ENCODE data around the gene COL21A1. TPM values are rescaled to one million over a fixed set of nuclear protein-coding genes. Genes with fewer than 3 reads are reported as not detected.

The COL21A1 gene
- total RNA-seq, 3 donors from 2014 or later (not counting 1 experiment from before 2014, with no cell fraction given): not detected

- Mint-ChIP-seq H3K27me3 (ENCODE audit: low read depth in 2 of 2) (no peaks in the 10 kb centered on the region), H3K27ac (no peak overlapping the region), H3K4me1 (no peaks in the 10 kb centered on the region), H3K9me3 (peaks cover 7 to 10% of the 10 kb centered on the region in 2 donors), H3K4me3 (no peak overlapping the region), H3K36me3 (no peaks in the 10 kb centered on the region)
- Histone ChIP-seq H3K36me3 (ENCODE audit: control insufficient read depth, insufficient read depth, low read length) (no peaks in the 10 kb centered on the region), H3K27me3 (ENCODE audit: control insufficient read depth, insufficient read depth, low read length) (no peaks in the 10 kb centered on the region), H3K27ac (ENCODE audit: low read length) (no peak overlapping the region), H3K9me3 (ENCODE audit: control insufficient read depth, insufficient read depth, low read length) (peaks cover 7% of the 10 kb centered on the region), H3K4me1 (ENCODE audit: control insufficient read depth, insufficient read depth, low read length) (no peaks in the 10 kb centered on the region), H3K4me3 (ENCODE audit: low read length) (no peak overlapping the region)
- TF ChIP-seq, protein P1, sequence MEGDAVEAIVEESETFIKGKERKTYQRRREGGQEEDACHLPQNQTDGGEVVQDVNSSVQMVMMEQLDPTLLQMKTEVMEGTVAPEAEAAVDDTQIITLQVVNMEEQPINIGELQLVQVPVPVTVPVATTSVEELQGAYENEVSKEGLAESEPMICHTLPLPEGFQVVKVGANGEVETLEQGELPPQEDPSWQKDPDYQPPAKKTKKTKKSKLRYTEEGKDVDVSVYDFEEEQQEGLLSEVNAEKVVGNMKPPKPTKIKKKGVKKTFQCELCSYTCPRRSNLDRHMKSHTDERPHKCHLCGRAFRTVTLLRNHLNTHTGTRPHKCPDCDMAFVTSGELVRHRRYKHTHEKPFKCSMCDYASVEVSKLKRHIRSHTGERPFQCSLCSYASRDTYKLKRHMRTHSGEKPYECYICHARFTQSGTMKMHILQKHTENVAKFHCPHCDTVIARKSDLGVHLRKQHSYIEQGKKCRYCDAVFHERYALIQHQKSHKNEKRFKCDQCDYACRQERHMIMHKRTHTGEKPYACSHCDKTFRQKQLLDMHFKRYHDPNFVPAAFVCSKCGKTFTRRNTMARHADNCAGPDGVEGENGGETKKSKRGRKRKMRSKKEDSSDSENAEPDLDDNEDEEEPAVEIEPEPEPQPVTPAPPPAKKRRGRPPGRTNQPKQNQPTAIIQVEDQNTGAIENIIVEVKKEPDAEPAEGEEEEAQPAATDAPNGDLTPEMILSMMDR (IDR thresholded peaks at IDR 0.05): no peak
- intact Hi-C loops (cut with micrococcal nuclease): no loop called here
- ATAC-seq: no peak
- no peak for DNase-seq
Observed at GRCh38 chr6:56087421-56087820, 160.0 kb downstream of the COL21A1 start.

DNA sequence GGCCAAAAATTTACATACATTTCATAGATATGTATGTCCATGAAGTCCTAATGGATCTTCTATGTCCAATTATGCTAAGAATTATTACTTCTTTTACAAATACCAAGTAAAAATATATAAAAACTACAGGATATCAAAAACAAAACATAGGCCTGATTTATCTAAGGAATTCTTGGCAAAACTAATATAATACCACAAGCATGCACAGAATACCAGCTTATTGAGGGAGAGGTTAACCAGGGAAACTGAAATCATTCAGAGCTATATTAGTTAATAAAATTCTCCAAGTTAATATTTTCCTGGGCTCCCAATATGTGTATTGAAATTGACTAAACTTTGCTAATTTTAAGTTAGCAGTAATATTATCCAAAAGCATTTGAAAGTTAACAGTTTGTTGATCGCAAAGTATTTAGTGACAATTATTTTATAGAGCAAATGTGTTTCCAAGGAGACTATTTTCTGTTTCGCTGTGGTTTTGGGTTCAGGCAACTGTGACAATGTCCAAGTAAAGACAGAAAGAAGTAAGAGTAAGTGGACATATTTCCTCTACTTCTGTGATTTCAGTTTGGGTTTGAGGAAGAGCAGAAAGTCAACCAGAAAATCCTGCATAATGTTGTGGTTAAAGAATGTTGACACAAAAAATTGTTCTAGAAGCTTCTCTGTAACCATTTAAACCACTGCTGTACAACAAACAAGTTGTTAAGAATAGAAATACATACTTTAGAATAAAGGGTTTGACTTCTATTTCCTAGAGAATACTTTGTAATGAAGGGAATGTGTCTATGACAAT lies 167.4 kb downstream of the COL21A1 start:
- Mint-ChIP-seq H3K4me1 (no peaks in the 10 kb centered on the region), H3K36me3 (no peaks in the 10 kb centered on the region)
- intact Hi-C loops (cut with micrococcal nuclease): no loop called here

GRCh38 chr6:56076033-56076432 lies 171.3 kb downstream of the COL21A1 start:
- Histone ChIP-seq H3K9me3 (ENCODE audit: control insufficient read depth, insufficient read depth, low read length) (no peaks in the 10 kb centered on the region), H3K27ac (ENCODE audit: low read length) (no peak overlapping the region), H3K4me3 (ENCODE audit: low read length) (no peak overlapping the region), H3K27me3 (ENCODE audit: control insufficient read depth, insufficient read depth, low read length) (no peaks in the 10 kb centered on the region), H3K36me3 (ENCODE audit: control insufficient read depth, insufficient read depth, low read length) (no peaks in the 10 kb centered on the region), H3K4me1 (ENCODE audit: control insufficient read depth, insufficient read depth, low read length) (no peaks in the 10 kb centered on the region)
- Mint-ChIP-seq H3K9me3 (peaks cover 11 to 17% of the 10 kb centered on the region in 2 donors), H3K4me3 (no peak overlapping the region), H3K27me3 (ENCODE audit: low read depth in 2 of 2) (no peaks in the 10 kb centered on the region), H3K36me3 (no peaks in the 10 kb centered on the region), H3K27ac (no peak overlapping the region), H3K4me1 (no peaks in the 10 kb centered on the region)
- TF ChIP-seq, protein P1 (IDR thresholded peaks at IDR 0.05): no peak
- intact Hi-C loops (cut with micrococcal nuclease): no loop called here
- DNase-seq (no peak), ATAC-seq (no peak)

More for the DNA sequence above, 167.4 kb downstream of the COL21A1 start:
- WGBS (ENCODE audit: insufficient coverage): 86% methylated on average over 2 of the region's 2 CpGs
- H3K4me1 ChIP-seq (ENCODE audit: control insufficient read depth, insufficient read depth, low read length): no peaks in the 10 kb centered on the region
- ATAC-seq (no peak), DNase-seq (no peak)
- no peaks in the 10 kb centered on the region for H3K27me3 ChIP-seq (ENCODE audit: control insufficient read depth, insufficient read depth, low read length)
- H3K9me3 ChIP-seq (ENCODE audit: control insufficient read depth, insufficient read depth, low read length): no peaks in the 10 kb centered on the region
- Mint-ChIP-seq H3K27me3 (ENCODE audit: low read depth in 2 of 2) (no peaks in the 10 kb centered on the region), H3K4me3 (no peak overlapping the region), H3K27ac (no peak overlapping the region), H3K9me3 (peaks cover 6 to 13% of the 10 kb centered on the region in 2 donors)
- H3K27ac ChIP-seq (ENCODE audit: low read length): no peak overlapping the region
- no peaks in the 10 kb centered on the region for H3K36me3 ChIP-seq (ENCODE audit: control insufficient read depth, insufficient read depth, low read length)
- TF ChIP-seq, protein P1 (IDR thresholded peaks at IDR 0.05): no peak
- no peak overlapping the region for H3K4me3 ChIP-seq (ENCODE audit: low read length)

GRCh38 chr6:56073761-56074160 lies 173.6 kb downstream of the COL21A1 start:
- no peaks in the 10 kb centered on the region for H3K9me3 ChIP-seq (ENCODE audit: control insufficient read depth, insufficient read depth, low read length)
- Mint-ChIP-seq H3K27me3 (ENCODE audit: low read depth in 2 of 2) (no peaks in the 10 kb centered on the region), H3K4me3 (no peak overlapping the region), H3K36me3 (no peaks in the 10 kb centered on the region), H3K9me3 (peaks cover 11 to 15% of the 10 kb centered on the region in 2 donors), H3K4me1 (no peaks in the 10 kb centered on the region), H3K27ac (no peak overlapping the region)
- H3K4me3 ChIP-seq (ENCODE audit: low read length): no peak overlapping the region
- H3K27me3 ChIP-seq (ENCODE audit: control insufficient read depth, insufficient read depth, low read length): no peaks in the 10 kb centered on the region
- intact Hi-C loops (cut with micrococcal nuclease): no loop called here
- TF ChIP-seq, protein P1 (IDR thresholded peaks at IDR 0.05): no peak
- no peaks in the 10 kb centered on the region for H3K4me1 ChIP-seq (ENCODE audit: control insufficient read depth, insufficient read depth, low read length)
- H3K27ac ChIP-seq (ENCODE audit: low read length): no peak overlapping the region
- DNase-seq (no peak), ATAC-seq (no peak)
- H3K36me3 ChIP-seq (ENCODE audit: control insufficient read depth, insufficient read depth, low read length): no peaks in the 10 kb centered on the region

All from natural killer cell (primary cell).